LoVo (cell line): ENCODE measurements around the gene SSH2.
A peak's percentile ranks its signal among the peaks of the same experiment; 100 is the strongest.

Experiments
- DNase-seq: peaks from one replicate; pipeline ENCODE4 v3.0.0-alpha.2; 2016; ENCODE audit warnings: low spot score

Gene SSH2

GRCh38 chr17:29621751-29622194 is 308.3 kb downstream of the SSH2 start:
- DNase-seq, result no peak

GRCh38 chr17:29620779-29621500 is 309.1 kb downstream of the SSH2 start:
- no peak for DNase-seq

DNA sequence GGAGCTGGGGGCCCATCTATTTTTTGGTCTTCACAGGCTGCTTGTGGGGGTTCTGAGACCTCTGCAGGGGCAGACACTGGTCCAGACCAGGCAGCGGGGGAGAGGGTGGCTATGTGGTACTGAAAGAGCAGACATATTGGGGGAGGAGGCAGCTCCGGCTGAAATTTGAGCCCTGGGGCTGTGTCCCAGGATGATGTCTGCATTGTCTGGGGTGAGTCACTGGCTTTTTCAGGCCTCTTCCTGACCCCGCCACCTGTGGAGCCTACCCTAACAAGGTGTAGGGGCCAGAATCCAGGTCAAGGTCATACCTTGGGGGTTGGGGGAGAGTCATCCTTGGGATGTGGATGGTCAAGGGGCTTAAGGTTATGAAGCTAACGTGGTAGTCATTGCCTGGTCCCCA is 309.8 kb downstream of the SSH2 start:
- no peak for DNase-seq

- DNase-seq, result no peak
These were observed 310.8 kb downstream of the SSH2 start for GRCh38 chr17:29619251-29619650.

DNA sequence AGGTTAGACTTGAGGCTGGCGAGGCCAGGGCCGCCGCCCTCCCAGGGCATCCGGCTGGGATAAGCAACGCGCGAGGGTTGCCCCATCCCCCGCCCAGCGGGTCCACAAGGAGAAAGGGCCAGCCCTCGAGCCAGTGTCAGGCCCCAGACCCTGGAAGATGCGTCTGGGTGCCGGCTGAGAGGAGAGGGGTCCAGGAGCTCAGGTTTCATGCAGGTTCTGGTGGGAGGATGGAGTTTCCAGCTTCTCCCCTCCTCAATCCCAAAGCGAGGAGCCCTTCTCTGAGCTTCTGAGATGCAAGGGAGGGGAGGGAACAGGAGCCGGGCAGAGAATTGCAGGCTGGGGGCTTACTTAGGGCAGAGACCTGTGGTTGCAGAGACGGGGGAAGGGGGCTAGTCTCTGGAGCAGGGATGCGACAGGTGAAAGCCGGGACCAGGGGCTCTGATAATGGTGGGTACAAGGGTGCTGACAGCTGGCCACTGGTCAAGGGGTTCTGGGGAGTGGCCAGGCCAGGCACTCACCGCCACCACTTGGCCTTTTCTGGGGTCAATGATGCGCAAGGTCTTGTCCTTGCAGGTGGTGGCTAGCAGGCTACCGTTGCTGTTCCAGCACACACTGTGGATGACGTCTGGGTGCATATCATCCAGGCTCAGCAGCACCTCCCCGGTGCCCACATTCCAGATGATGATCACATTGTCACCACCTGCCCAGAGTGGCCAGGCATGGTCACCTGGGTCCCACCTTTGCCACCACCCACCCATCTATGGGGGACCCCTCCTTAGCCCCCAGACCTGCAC is 311.6 kb downstream of the SSH2 start:
- no peak for DNase-seq

- DNase-seq, result peak; percentile 49
These were observed 312.4 kb downstream of the SSH2 start for GRCh38 chr17:29617481-29618271.

DNA sequence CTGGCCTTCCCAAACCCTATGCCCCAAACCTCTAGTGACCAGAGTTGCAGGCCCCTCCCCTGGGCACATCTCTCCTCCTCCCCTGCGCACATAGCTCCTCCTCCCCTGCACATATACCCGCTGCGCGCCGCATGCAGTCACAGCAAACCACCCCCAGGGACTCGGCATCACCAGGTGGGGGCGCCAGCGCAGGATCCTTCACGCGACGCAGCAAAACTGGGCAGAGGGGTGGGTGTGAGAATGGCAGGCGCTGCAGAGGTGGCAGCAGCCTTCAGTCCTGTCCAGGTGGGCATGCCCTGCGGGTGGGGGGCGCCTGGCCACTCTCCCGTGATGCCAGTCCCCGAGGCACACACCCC is 312.9 kb downstream of the SSH2 start:
- DNase-seq, result peak; percentile 32

- DNase-seq, result no peak
These were observed 313.6 kb downstream of the SSH2 start for GRCh38 chr17:29616300-29617048.

- DNase-seq, result peak; percentile 63
These were observed 314.3 kb downstream of the SSH2 start for GRCh38 chr17:29615492-29616299.

DNA sequence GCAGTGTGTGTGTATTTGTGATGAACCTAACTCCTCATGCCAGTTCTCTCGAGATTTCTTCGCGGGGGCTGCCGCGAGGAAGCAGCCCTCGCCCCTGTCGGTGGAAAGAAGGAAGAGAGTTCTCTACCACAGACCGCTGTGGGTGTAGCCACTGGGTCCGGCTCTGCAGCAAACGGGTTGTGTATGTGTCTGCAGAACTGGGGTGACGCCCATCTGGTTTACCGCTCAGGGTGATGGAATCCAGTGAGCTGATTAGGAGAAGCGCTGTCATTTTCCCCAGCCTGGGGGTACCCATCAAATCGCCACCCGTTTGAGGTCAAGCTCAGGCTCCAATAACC is 315.0 kb downstream of the SSH2 start:
- no peak for DNase-seq

DNA sequence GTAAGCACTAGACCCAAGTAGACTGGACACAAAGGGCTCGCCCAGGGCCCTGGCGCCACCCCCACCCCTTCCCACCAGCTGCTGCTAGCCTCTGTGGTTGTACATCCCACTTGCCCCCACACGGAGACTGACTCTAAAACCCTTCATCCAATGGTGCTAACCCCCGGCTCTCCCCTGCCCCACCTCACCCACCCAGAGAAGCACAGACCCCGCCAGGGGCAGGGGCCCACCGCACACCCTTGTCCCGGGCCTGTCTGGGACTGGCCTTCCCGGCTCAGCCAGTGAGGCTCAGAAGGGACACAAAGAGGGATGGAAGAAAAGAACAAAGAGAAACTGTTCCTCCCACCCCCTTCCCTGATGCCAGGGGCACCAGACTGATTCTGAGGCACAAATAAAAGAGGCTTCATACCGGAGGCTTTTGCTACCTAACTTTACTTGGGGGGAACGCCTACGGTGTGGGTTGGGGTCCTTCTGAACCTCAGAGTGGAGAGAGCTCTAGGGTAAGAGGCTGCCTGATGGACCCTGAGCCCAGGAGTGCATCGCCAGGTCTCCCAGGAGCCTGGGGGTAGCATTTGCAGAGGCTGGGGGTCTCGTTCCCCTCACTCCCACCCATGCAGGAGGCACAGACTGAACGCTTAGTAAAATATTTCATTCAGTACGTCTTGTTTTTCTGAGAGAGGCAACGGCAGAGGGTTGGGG is 315.5 kb downstream of the SSH2 start:
- DNase-seq, result no peak

DNA sequence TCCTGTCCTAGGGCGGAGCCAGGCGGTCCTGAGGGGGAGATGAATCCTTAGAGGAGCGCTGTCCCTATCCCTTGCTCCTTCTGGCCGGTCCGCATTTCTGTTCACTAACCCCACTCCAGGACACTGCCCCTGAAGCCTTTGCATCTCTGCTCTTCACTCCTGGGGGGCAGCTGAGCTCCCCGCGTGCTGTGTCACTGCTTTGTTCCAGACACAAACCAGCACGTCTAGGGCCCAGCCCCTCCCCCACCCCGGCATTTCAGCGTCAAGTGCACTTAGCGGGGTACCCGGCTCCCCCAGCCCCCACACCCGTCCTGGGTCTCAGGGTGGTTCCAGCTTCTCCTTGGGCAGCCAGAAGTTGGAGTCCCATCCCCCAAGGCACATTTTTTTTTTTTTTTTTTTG is 316.2 kb downstream of the SSH2 start:
- no peak for DNase-seq

DNA sequence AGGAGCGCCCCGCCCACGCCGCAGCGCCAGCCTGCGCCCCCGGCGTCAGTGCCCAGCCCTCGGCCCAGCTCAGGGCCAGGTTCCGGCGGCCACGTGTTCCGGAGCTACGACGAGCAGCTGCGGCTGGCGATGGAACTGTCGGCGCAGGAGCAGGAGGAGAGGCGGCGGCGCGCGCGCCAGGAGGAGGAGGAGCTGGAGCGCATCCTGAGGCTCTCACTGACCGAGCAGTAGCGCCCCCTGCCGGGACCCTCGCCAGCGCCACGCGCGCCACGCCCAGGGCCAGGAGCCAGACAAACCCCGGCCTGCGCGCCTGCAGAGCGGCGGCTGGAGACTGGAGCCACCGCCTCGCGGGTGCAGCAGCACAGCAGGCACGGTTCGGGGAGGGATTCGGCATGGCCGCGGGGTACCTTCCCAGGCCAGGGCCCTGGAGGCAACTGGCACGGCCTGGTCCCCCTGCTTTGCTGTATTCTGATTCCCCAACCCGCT is 316.6 kb downstream of the SSH2 start:
- no peak for DNase-seq

GRCh38 chr17:29612404-29613280 is 317.4 kb downstream of the SSH2 start:
- DNase-seq, result no peak

GRCh38 chr17:29612094-29612403 is 318.0 kb downstream of the SSH2 start:
- DNase-seq, result no peak

DNA sequence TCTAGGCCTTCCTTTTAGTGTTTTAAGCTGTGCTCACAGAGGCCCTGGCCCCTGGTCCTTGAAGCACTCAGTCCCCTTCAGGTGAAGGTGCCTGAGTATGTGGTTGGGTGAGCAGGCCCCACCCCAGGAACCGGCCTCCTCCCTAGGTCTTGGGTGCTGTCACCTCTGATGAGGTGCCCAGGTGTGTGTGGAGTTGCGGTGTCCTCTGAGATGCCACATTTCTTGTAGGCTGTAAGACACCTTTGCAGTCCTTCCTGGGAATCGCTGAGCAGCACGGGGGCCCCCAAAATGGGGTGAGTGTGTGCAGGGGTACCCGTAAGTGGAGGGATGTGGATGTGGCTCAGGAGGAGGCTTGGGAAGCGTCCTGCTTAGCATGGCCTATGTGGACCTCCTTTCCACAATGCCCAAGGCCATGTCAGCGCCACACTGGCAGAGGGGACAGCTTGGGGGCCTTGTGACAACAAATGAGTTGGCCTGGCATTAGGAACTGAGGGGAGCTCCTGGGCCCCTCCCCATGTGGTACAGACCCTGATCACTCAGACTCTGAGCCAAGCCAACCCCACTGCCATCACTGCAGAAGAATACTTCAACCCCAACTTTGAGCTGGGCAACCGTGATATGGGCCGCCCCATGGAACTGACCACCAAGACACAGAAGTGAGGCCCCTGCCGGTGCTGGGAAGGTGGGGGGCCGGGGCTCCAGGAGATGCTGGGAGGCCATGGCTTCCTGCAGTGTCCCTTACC is 318.5 kb downstream of the SSH2 start:
- DNase-seq, result no peak

DNA sequence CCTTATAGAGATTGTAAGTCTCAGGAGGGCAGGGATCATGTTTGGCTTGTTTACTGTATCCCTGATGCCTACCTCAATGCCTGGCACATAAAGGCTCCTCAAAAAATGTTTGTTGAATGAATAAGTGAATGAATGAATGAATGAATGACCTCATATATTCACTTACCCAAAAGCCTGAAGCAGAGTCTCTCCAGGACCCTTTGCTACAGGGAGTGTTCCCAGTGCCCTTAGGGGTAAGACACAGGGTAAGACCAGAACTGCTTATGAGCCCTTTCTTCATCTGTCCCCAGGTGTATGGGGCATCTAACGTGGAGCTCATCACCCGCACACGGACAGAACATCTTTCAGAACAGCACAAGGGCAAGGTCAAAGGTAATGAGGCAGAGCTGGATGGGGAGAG is 319.6 kb downstream of the SSH2 start:
- no peak for DNase-seq

- no peak for DNase-seq
These were observed 321.0 kb downstream of the SSH2 start for GRCh38 chr17:29608986-29609385.
